ENCODE data around the gene PRKG1.
"Not testable (repeated sequence)": the region's sequence is repeated elsewhere in the genome, so short reads cannot be mapped to it uniquely, and the experiment has no call there.

The PRKG1 gene

GRCh38 chr10:51679841-51680240 is 605.6 kb downstream of the PRKG1 start:
- TF ChIP-seq ZNF274 (IDR thresholded peaks at IDR 0.05; ENCODE audit: low read depth, low read length), result no peak
- no peak overlapping the region for H3K4me3 ChIP-seq (ENCODE audit: low read length)

GRCh38 chr10:51683031-51683691 is 608.9 kb downstream of the PRKG1 start:
- no peak for TF ChIP-seq ZNF274 (IDR thresholded peaks at IDR 0.05; ENCODE audit: low read depth, low read length)
- H3K4me3 ChIP-seq (ENCODE audit: low read length), result no peak overlapping the region

- no peak overlapping the region for H3K4me3 ChIP-seq (ENCODE audit: low read length)
- TF ChIP-seq ZNF274 (IDR thresholded peaks at IDR 0.05; ENCODE audit: low read depth, low read length), result no peak
Measured at GRCh38 chr10:51685768-51686167, 611.5 kb downstream of the PRKG1 start.

- no peak overlapping the region for H3K4me3 ChIP-seq (ENCODE audit: low read length)
- TF ChIP-seq ZNF274 (IDR thresholded peaks at IDR 0.05; ENCODE audit: low read depth, low read length), result no peak
Measured at GRCh38 chr10:51687296-51687695, 613.0 kb downstream of the PRKG1 start.

- not testable (repeated sequence) for H3K4me3 ChIP-seq (ENCODE audit: low read length)
Measured at GRCh38 chr10:51688826-51689225, 614.5 kb downstream of the PRKG1 start.

- no peak for TF ChIP-seq ZNF274 (IDR thresholded peaks at IDR 0.05; ENCODE audit: low read depth, low read length)
- no peak overlapping the region for H3K4me3 ChIP-seq (ENCODE audit: low read length)
Measured at GRCh38 chr10:51689536-51689935, 615.2 kb downstream of the PRKG1 start.

GRCh38 chr10:51691135-51691534 is 616.8 kb downstream of the PRKG1 start:
- no peak overlapping the region for H3K4me3 ChIP-seq (ENCODE audit: low read length)
- TF ChIP-seq ZNF274 (IDR thresholded peaks at IDR 0.05; ENCODE audit: low read depth, low read length), result no peak

GRCh38 chr10:51694086-51694768 is 619.9 kb downstream of the PRKG1 start:
- no peak for TF ChIP-seq ZNF274 (IDR thresholded peaks at IDR 0.05; ENCODE audit: low read depth, low read length)
- H3K4me3 ChIP-seq (ENCODE audit: low read length), result no peak overlapping the region

- TF ChIP-seq ZNF274 (IDR thresholded peaks at IDR 0.05; ENCODE audit: low read depth, low read length), result no peak
- no peak overlapping the region for H3K4me3 ChIP-seq (ENCODE audit: low read length)
Measured at GRCh38 chr10:51696251-51696650, 622.0 kb downstream of the PRKG1 start.

GRCh38 chr10:51698473-51699063 is 624.3 kb downstream of the PRKG1 start:
- H3K4me3 ChIP-seq (ENCODE audit: low read length), result peak overlapping the region; percentile 85
- TF ChIP-seq ZNF274 (IDR thresholded peaks at IDR 0.05; ENCODE audit: low read depth, low read length), result no peak

GRCh38 chr10:51699145-51699474 is 624.8 kb downstream of the PRKG1 start:
- H3K4me3 ChIP-seq (ENCODE audit: low read length), result peak overlapping the region; percentile 85

GRCh38 chr10:51699475-51700227 is 625.4 kb downstream of the PRKG1 start, which contains the start of gene CSTF2T:
TSS of gene CSTF2T (minus strand) at chr10:51699595. CDS start at chr10:51699549, 46 bp downstream.
- no peak for TF ChIP-seq ZNF274 (IDR thresholded peaks at IDR 0.05; ENCODE audit: low read depth, low read length)
- H3K4me3 ChIP-seq (ENCODE audit: low read length), result peak within 1 kb of the TSS; percentile 85

More at GRCh38 chr10:51699145-51699474, 624.8 kb downstream of the PRKG1 start:
- no peak for TF ChIP-seq ZNF274 (IDR thresholded peaks at IDR 0.05; ENCODE audit: low read depth, low read length)

GRCh38 chr10:51700228-51700817 is 626.0 kb downstream of the PRKG1 start:
- no peak for TF ChIP-seq ZNF274 (IDR thresholded peaks at IDR 0.05; ENCODE audit: low read depth, low read length)
- H3K4me3 ChIP-seq (ENCODE audit: low read length), result peak overlapping the region; percentile 85

GRCh38 chr10:51705774-51706173 is 631.5 kb downstream of the PRKG1 start:
- no peak for TF ChIP-seq ZNF274 (IDR thresholded peaks at IDR 0.05; ENCODE audit: low read depth, low read length)
- no peak overlapping the region for H3K4me3 ChIP-seq (ENCODE audit: low read length)
